Colonic mucosa (tissue), 4 donors: Measurements from ENCODE around the gene KIF21A. TPM values are rescaled to one million over a fixed set of nuclear protein-coding genes. Genes with fewer than 3 reads are reported as not detected.
A peak's percentile ranks its signal among the peaks of the same experiment; 100 is the strongest.

Source experiments
- DNase-seq: peaks from one replicate; pipeline ENCODE4 v3.0.0-alpha.2; 2020
- H3K27ac ChIP-seq: fragments of 200-600 bp; one replicate; pipeline ENCODE4 v1.8.0; 2021
- H3K27me3 ChIP-seq: fragments of 200-600 bp; one replicate; pipeline ENCODE4 v1.8.0; 2021
- H3K36me3 ChIP-seq: fragments of 200-600 bp; one replicate; pipeline ENCODE4 v1.8.0; 2021
- H3K4me1 ChIP-seq: fragments of 200-600 bp; one replicate; pipeline ENCODE4 v1.8.0; 2021; ENCODE audit warnings: mild to moderate bottlenecking
- H3K4me3 ChIP-seq: fragments of 200-600 bp; one replicate; pipeline ENCODE4 v1.8.0; 2021
- H3K9ac ChIP-seq, 2 donors: one replicate each; pipeline ENCODE4 v1.7.0; 2013; ENCODE audit warnings: control low read depth in 2 of 2, low read depth in 2 of 2, low read length in 2 of 2
- H3K9me3 ChIP-seq: fragments of 200-600 bp; one replicate; pipeline ENCODE4 v1.8.0; 2021
- intact Hi-C: fragments of 100-400 bp; cut with DNase I; formaldehyde crosslinking; loops from one replicate; pipeline ENCODE4 v1.14.1; 2022
- total RNA-seq, 2 donors: library from RNA; stranded (reverse); fragmentation: NEBNext Ultra II Directional in 1 of 2; extraction: Animal tissue kit (Norgen Biotek cat#: 25700) in 1 of 2; gene quantifications; one replicate each; pipeline ENCODE4 v1.2.1, GENCODE V29; 2021
- TF ChIP-seq, protein P1 (sequence below): fragments of 200-600 bp; IDR thresholded peaks from one replicate; pipeline ENCODE4 v1.8.0; 2022; ENCODE audit warnings: antibody characterized with exemption, mild to moderate bottlenecking
- donor health status: healthy.
- donor health status: DM: no; HTN: no; CAD: no.
- donor health status: DM: no; HTN: no; CAD: no.

Gene KIF21A
- total RNA-seq, 2 donors from 2014 or later = 24.6 to 31.0 TPM

DNA sequence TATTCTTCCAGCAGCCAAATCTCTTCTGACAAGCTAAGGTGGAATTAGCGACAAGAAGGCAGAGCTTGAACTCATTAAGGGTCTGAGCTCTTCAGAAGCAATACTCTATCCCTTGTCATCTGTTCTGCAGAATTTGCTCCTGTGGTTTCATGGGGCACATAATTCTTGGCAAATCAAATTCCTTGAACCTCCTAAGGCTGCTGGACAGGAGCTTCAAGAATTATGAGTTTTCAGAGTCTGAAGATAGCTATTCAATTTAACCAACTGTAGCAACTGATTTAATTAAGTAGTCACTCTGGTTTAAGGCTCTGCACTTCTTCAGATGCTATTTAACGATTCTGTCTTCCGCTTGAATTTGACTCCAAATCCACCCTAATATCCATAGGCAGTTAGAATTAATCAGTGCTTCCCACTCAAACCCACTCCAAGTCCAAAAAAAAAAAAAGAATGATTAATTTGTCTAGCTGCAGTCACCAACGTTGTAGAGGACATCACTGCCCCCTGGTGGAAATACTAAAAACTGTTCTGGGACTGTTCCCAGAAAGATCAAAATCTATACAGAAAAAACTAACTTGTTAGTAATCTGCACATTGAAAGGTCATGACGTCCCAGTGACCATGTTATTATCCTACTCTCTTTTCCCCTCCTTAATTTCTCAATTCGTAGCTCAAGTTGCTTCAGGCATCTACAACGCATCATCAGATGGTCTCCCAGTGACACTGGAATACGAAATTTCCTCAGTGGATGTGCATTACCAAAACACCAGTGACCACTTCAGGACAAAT lies 169.9 kb downstream of the KIF21A start:
- H3K36me3 ChIP-seq = no peaks in the 10 kb centered on the region
- TF ChIP-seq, protein P1, sequence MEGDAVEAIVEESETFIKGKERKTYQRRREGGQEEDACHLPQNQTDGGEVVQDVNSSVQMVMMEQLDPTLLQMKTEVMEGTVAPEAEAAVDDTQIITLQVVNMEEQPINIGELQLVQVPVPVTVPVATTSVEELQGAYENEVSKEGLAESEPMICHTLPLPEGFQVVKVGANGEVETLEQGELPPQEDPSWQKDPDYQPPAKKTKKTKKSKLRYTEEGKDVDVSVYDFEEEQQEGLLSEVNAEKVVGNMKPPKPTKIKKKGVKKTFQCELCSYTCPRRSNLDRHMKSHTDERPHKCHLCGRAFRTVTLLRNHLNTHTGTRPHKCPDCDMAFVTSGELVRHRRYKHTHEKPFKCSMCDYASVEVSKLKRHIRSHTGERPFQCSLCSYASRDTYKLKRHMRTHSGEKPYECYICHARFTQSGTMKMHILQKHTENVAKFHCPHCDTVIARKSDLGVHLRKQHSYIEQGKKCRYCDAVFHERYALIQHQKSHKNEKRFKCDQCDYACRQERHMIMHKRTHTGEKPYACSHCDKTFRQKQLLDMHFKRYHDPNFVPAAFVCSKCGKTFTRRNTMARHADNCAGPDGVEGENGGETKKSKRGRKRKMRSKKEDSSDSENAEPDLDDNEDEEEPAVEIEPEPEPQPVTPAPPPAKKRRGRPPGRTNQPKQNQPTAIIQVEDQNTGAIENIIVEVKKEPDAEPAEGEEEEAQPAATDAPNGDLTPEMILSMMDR = peak; percentile 68
- H3K9ac ChIP-seq = no peak overlapping the region
- H3K27ac ChIP-seq = no peak overlapping the region
- no peak overlapping the region for H3K4me3 ChIP-seq
- peak; percentile 45 for DNase-seq
- no peaks in the 10 kb centered on the region for H3K27me3 ChIP-seq
- no peaks in the 10 kb centered on the region for H3K4me1 ChIP-seq
- intact Hi-C loops = loop anchor here (5.0 kb wide), 3 partner anchors 151 to 946 kb away; no protein-coding TSS in a partner anchor
- H3K9me3 ChIP-seq = no peaks in the 10 kb centered on the region

DNA sequence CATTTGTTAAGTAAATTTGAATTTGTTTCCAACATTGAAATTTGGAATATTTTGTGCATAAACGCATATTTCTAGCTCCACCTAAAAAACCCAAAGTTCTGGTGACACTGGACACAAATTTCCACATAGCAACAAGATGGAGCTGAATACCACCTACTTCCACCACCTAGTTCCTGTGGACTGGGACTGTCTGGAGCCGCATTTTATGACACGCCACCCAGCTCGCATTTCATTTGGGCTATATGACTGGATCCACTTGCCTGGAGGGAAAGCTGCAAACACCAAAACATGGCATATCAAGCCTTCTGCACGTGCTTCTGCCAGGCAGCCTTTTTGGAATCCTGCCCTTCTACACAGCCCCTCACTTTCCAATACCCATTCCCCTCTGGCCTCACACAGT lies 173.4 kb downstream of the KIF21A start:
- Histone ChIP-seq H3K4me3 (no peak overlapping the region), H3K9me3 (no peaks in the 10 kb centered on the region), H3K27ac (no peak overlapping the region), H3K4me1 (no peaks in the 10 kb centered on the region), H3K9ac (no peak overlapping the region), H3K36me3 (no peaks in the 10 kb centered on the region), H3K27me3 (no peaks in the 10 kb centered on the region)
- TF ChIP-seq, protein P1 = no peak
- DNase-seq = no peak
- intact Hi-C loops = no loop called here

DNA sequence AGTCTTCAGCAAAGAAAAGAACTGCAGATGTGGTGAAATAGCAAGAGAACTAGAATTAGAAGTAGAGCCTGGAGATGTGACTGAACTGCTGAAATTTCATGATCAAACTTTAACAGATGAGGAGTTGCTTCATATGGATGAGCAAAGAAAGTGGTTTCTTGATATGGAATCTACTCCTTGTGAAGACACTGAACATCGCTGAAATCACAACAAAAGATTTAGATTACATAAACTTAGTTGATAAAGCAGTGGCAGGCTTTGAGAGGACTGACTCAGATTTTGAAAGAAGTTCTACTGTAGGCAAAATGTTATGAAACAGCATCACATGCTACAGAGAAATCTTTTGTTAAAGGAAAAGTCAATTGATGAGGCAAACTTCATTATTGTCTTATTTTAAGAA lies 175.0 kb downstream of the KIF21A start:
- Histone ChIP-seq H3K27me3 (no peaks in the 10 kb centered on the region), H3K9ac (no peak overlapping the region), H3K36me3 (no peaks in the 10 kb centered on the region), H3K27ac (no peak overlapping the region), H3K4me3 (no peak overlapping the region), H3K9me3 (no peaks in the 10 kb centered on the region), H3K4me1 (no peaks in the 10 kb centered on the region)
- TF ChIP-seq, protein P1 = no peak
- no peak for DNase-seq
- intact Hi-C loops = no loop called here

DNA sequence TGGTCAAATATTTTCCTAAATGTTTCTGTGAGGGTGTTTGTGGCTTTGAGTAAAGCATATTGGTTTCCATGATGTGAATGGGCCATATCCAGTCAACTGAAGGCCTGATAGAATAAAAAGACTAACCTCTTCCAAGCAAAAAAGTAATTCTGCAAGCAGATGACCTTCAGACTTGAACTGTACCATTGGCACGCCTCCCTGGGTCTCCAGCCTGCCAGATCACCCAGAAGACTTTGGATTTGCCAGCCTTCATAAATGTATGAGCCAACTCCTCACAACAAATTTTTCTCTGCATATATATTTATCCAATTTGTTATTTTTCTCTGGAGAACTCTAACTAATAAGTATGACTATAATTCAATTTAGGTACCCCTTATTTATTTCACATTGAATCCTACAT lies 190.3 kb downstream of the KIF21A start:
- H3K4me1 ChIP-seq = no peaks in the 10 kb centered on the region
- H3K27me3 ChIP-seq = no peaks in the 10 kb centered on the region
- no peak overlapping the region for H3K27ac ChIP-seq
- no peak for DNase-seq
- TF ChIP-seq, protein P1 = no peak
- H3K4me3 ChIP-seq = no peak overlapping the region
- no peaks in the 10 kb centered on the region for H3K9me3 ChIP-seq
- H3K9ac ChIP-seq = no peak overlapping the region
- intact Hi-C loops = no loop called here
- H3K36me3 ChIP-seq = no peaks in the 10 kb centered on the region

Other genes starting within 250 kb of the KIF21A start
- under 1 TPM; 0.17 to 0.19 TPM for gene ABCD2, start 176.7 kb upstream of the KIF21A start, total RNA-seq